Stimulated activated naive B cell treated with anti-CD40 and anti-IgM and Interleukin-4, amounts not matched to agents 10 μg/mL and 1 μg/mL and 100 μg/mL, for 72 hours (primary cell): ENCODE data around the gene SIL1.

Experiments
- ATAC-seq, 2 donors: fragments of 150-1000 bp; cut with Tn5 transposase; replicated peaks; 2 replicates each; pipeline ENCODE4 v1.10.0; 2021; ENCODE audit warnings: moderate library complexity in 1 of 2
- DNase-seq: peaks from one replicate; pipeline ENCODE4 v3.0.0; 2021
- H3K27ac Mint-ChIP-seq: one replicate; pipeline ENCODE4 v1.8.0; 2022; ENCODE audit warnings: mild to moderate bottlenecking, mixed read lengths
- H3K27me3 Mint-ChIP-seq, 2 donors: one replicate each; pipeline ENCODE4 v1.8.0; 2022; ENCODE audit warnings: mixed read lengths in 2 of 2
- H3K36me3 Mint-ChIP-seq, 2 donors: one replicate each; pipeline ENCODE4 v1.8.0; 2022; ENCODE audit warnings: mixed read lengths in 2 of 2, mild to moderate bottlenecking in 1 of 2
- H3K4me1 Mint-ChIP-seq, 2 donors: one replicate each; pipeline ENCODE4 v1.8.0; 2022; ENCODE audit warnings: mixed read lengths in 2 of 2, mild to moderate bottlenecking in 1 of 2
- H3K4me3 Mint-ChIP-seq, 2 donors: one replicate each; pipeline ENCODE4 v1.8.0; 2022; ENCODE audit warnings: mild to moderate bottlenecking in 2 of 2, mixed read lengths in 2 of 2, moderate library complexity in 1 of 2
- H3K9me3 Mint-ChIP-seq, 2 donors: one replicate each; pipeline ENCODE4 v1.8.0; 2022; ENCODE audit warnings: mixed read lengths in 2 of 2, mild to moderate bottlenecking in 1 of 2

Gene SIL1

DNA sequence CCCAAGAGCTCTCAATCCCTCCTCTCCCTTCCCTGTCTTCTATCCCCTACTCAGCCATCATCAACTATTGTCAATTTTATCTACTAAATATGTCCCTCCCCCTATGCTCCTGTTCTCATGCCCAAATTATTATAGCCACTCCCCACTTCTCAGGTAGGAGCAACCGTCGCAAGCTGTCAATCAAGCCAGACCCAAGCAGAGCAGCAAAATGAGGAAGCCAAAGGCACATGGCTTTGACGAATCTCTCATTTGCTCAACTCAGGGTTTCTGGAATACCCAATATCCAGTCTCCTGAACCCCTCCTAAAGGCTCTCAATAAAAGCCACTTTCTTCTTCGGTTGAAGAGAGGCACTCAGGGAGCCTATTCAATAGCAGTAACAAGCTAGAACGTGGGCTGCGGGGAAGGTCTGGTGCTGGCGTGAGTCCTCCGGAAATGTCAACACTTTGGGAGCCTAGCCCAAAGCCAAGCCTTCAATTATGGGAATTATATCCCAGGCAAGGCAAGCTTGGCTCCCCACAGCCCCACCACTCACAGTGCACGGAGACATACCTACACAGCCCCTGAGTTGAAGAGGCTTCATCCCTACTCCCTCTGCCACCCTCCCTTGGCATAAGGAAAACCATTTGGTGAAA lies 47.7 kb downstream of the SIL1 start:
- Mint-ChIP-seq H3K9me3 (no peaks in the 10 kb centered on the region), H3K27me3 (no peaks in the 10 kb centered on the region), H3K36me3 (peaks cover 2 to 4% of the 10 kb centered on the region in 2 donors), H3K27ac (no peak overlapping the region), H3K4me1 (peaks cover 16 to 40% of the 10 kb centered on the region in 2 donors), H3K4me3 (no peak overlapping the region)
- DNase-seq (no peak), ATAC-seq (no peak)

DNA sequence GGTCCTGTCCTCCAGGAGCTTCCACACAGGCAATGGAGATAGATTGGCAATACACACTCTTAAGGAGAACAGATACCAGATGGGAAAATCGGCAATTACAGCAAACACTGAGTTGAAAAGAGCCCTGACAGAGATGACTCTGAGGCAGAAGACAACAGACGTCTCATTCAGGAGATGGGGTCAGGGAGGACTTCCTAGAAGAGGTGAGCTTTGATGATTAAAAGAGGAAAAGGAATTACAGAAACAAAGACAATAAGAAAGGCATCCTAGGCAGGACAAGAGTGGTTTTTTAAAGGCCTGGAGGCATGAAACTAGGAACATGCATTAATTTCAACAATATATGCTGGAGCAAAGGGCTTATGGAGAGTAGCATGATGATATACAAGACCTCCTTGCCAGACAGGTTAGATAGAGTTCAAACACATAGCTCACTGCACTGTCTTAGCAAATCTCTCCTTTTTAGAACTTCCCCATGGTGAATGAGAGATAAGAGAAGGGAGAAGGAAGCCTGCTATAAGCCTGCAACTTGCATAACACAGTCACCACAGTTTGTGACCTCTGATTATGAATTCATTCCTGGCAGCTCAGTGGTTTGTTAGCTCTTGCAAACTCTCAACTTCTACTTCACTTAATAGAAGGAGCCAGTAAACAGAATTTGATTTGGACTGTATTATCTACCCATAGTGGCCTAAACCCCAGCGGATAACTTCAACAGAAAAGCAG lies 48.5 kb downstream of the SIL1 start:
- Mint-ChIP-seq H3K27me3 (no peaks in the 10 kb centered on the region), H3K4me1 (peaks cover 20 to 47% of the 10 kb centered on the region in 2 donors), H3K27ac (no peak overlapping the region), H3K36me3 (peaks cover 2 to 4% of the 10 kb centered on the region in 2 donors), H3K9me3 (no peaks in the 10 kb centered on the region), H3K4me3 (no peak overlapping the region)
- ATAC-seq (no peak), DNase-seq (no peak)

DNA sequence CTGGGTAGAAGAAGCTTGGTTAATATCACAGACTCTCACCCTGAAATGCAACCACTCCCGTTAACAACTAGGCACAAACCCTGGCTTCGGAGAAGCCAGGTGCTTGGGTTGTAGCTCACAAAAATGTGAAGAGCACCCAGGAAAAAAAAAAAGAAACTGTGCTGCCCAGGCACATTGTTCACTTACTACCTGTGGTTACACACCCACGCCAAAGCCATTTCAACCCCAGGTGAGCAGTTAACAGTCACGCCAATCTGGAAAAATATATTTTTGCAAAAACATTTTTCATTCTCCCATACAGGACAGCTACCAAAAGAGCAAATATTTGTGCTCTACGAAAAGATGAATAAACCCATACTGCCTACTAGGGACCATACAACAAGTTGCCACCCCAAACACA lies 49.2 kb downstream of the SIL1 start:
- Mint-ChIP-seq H3K27me3 (no peaks in the 10 kb centered on the region), H3K4me3 (no peak overlapping the region), H3K36me3 (peaks cover 4 to 7% of the 10 kb centered on the region in 2 donors), H3K4me1 (peaks cover 22 to 47% of the 10 kb centered on the region in 2 donors), H3K27ac (no peak overlapping the region), H3K9me3 (peaks cover 0 to 1% of the 10 kb centered on the region in 2 donors)
- DNase-seq (no peak), ATAC-seq (no peak)

- Mint-ChIP-seq H3K27ac (no peak overlapping the region), H3K27me3 (no peaks in the 10 kb centered on the region), H3K4me1 (peaks cover 22 to 47% of the 10 kb centered on the region in 2 donors), H3K9me3 (peaks cover 0 to 1% of the 10 kb centered on the region in 2 donors), H3K36me3 (peaks cover 4 to 8% of the 10 kb centered on the region in 2 donors), H3K4me3 (no peak overlapping the region)
- no peak for DNase-seq
- ATAC-seq, result no peak
These were observed 49.9 kb downstream of the SIL1 start for GRCh38 chr5:139148306-139148705.

- no peak for DNase-seq
- peak in 1 of 2 donors; percentile 6 for ATAC-seq
- peaks cover 4% of the 10 kb centered on the region in 2 donors for H3K36me3 Mint-ChIP-seq
- peaks cover 0 to 1% of the 10 kb centered on the region in 2 donors for H3K9me3 Mint-ChIP-seq
- peak overlapping the region; percentile 48 for H3K27ac Mint-ChIP-seq
- no peaks in the 10 kb centered on the region for H3K27me3 Mint-ChIP-seq
- no peak overlapping the region for H3K4me3 Mint-ChIP-seq
- peaks cover 24 to 50% of the 10 kb centered on the region in 2 donors for H3K4me1 Mint-ChIP-seq
These were observed 50.6 kb downstream of the SIL1 start for GRCh38 chr5:139147483-139148087.

DNA sequence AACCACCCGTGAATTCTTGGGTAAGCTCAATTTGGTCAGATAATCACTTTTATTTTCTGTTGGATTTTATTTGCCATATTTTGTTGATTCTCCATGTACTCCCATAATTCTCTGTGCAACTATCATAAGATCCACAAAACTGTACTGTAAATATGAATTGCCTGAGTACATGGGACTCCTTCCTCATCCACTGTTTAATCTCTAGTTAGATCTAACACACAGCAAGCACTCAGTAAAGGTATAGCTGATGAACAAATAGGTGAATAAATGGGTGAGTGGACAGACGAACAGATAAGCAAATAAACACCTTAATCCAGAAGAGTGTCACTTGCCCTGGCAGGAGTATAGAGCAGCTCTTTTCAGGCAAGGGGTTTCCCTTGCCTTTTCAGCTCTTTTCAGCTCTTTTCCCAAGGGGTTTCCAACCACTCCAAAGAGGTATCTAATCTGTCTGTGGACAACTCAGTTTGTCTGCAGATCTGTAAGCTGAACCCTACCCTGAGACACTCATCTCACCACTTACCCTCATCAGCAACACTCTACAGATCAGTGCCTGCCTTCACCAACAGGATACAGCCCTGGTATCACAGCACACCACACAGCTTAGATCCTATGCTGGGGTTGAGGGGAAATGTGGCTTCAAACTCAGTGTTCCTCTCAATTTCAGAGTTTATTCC lies 51.2 kb downstream of the SIL1 start:
- Mint-ChIP-seq H3K36me3 (peaks cover 4 to 6% of the 10 kb centered on the region in 2 donors), H3K4me1 (peaks cover 30 to 57% of the 10 kb centered on the region in 2 donors), H3K4me3 (no peak overlapping the region), H3K9me3 (peaks cover 0 to 3% of the 10 kb centered on the region in 2 donors), H3K27me3 (no peaks in the 10 kb centered on the region), H3K27ac (peak overlapping the region; percentile 59)
- ATAC-seq, result peak; percentile 78 to 86
- DNase-seq, result no peak

- H3K9me3 Mint-ChIP-seq, result peaks cover 0 to 3% of the 10 kb centered on the region in 2 donors
- ATAC-seq (peak; percentile 54 to 64), DNase-seq (no peak)
- H3K27me3 Mint-ChIP-seq, result no peaks in the 10 kb centered on the region
- peak overlapping the region; percentile 87 for H3K27ac Mint-ChIP-seq
- H3K4me3 Mint-ChIP-seq, result peak overlapping the region; percentile 25 to 55
- H3K4me1 Mint-ChIP-seq, result peaks cover 44 to 60% of the 10 kb centered on the region in 2 donors
- peaks cover 6 to 10% of the 10 kb centered on the region in 2 donors for H3K36me3 Mint-ChIP-seq
These were observed 56.5 kb downstream of the SIL1 start for GRCh38 chr5:139141446-139142204.

GRCh38 chr5:139140591-139141071 lies 57.5 kb downstream of the SIL1 start:
- H3K27me3 Mint-ChIP-seq, result no peaks in the 10 kb centered on the region

DNA sequence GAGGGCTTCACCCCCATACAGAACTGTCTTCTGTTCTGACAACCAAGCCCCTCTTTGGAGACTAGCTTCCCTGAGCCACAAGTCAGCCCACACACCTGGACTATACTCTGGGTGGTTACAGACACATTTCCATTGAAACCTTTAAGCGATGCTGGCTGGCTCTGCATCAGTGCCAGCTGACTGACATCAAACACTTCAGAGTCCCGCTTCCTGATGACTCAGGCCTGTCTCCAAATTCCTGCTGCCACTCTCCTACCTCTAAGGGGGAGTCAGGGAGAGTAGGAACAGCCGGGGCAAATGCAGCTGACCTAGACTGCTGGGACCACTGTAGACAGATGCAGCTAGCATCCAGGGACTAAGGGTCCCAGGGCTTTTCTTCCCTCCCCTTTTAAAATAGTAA lies 59.4 kb downstream of the SIL1 start:
- peak; percentile 73 to 75 for ATAC-seq
- Mint-ChIP-seq H3K4me1 (peaks cover 39 to 51% of the 10 kb centered on the region in 2 donors), H3K4me3 (peak overlapping the region; percentile 25 to 48), H3K36me3 (peaks cover 10 to 11% of the 10 kb centered on the region in 2 donors), H3K27ac (peak overlapping the region; percentile 25), H3K9me3 (peaks cover 0 to 2% of the 10 kb centered on the region in 2 donors), H3K27me3 (no peaks in the 10 kb centered on the region)
- DNase-seq, result peak; percentile 5

More at GRCh38 chr5:139140591-139141071, 57.5 kb downstream of the SIL1 start:
- H3K4me3 Mint-ChIP-seq, result peak overlapping the region in 1 of 2 donors; percentile 14
- DNase-seq, result peak; percentile 1
- peak; percentile 53 to 58 for ATAC-seq
- H3K27ac Mint-ChIP-seq, result peak overlapping the region; percentile 51
- H3K9me3 Mint-ChIP-seq, result peaks cover 0 to 3% of the 10 kb centered on the region in 2 donors
- peaks cover 44 to 59% of the 10 kb centered on the region in 2 donors for H3K4me1 Mint-ChIP-seq
- H3K36me3 Mint-ChIP-seq, result peaks cover 10 to 14% of the 10 kb centered on the region in 2 donors

DNA sequence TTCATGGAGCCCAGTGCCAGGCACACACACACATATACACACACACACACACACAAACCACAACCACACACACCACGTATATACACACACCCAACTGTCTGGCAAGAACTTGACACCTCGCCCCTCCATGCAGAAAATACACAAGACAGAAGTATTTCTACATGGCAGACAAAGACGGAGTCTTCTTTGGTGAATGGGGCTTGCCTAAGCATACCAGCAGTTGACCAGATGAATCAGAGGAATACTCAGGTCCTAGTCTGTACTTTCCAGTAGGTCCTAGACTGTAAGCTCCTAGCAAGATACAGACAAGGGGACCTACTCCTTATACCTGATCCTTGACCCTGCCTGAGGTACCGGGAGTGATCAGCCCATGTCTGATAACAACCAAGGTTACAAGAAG lies 60.1 kb downstream of the SIL1 start:
- peaks cover 10 to 11% of the 10 kb centered on the region in 2 donors for H3K36me3 Mint-ChIP-seq
- H3K4me3 Mint-ChIP-seq, result no peak overlapping the region
- peaks cover 39 to 55% of the 10 kb centered on the region in 2 donors for H3K4me1 Mint-ChIP-seq
- H3K27ac Mint-ChIP-seq, result no peak overlapping the region
- peaks cover 0 to 2% of the 10 kb centered on the region in 2 donors for H3K9me3 Mint-ChIP-seq
- DNase-seq (no peak), ATAC-seq (no peak)
- no peaks in the 10 kb centered on the region for H3K27me3 Mint-ChIP-seq

DNA sequence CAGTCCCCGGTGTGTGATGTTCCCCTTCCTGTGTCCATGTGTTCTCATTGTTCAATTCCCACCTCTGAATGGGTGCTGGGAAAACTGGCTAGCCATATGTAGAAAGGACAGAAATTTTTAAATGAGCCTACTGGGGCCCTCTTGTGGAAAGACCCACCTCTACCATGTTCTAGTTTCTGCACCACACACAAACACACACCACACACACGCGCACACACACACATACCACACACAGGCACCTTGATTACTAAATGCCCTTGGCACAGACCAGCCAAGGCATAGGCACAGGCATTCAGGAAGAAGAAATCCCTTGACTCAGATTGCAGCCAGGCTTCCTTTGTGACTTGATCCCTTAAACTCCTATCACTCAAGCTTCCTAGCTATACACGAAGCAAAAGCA lies 60.5 kb downstream of the SIL1 start:
- Mint-ChIP-seq H3K27ac (no peak overlapping the region), H3K27me3 (no peaks in the 10 kb centered on the region), H3K36me3 (peaks cover 10 to 11% of the 10 kb centered on the region in 2 donors), H3K9me3 (peaks cover 0 to 2% of the 10 kb centered on the region in 2 donors), H3K4me1 (peaks cover 39 to 57% of the 10 kb centered on the region in 2 donors), H3K4me3 (no peak overlapping the region)
- ATAC-seq, result no peak
- no peak for DNase-seq

- no peak for ATAC-seq
- peak overlapping the region; percentile 37 for H3K27ac Mint-ChIP-seq
- peaks cover 30 to 49% of the 10 kb centered on the region in 2 donors for H3K4me1 Mint-ChIP-seq
These were observed 63.3 kb downstream of the SIL1 start for GRCh38 chr5:139134906-139135305.

DNA sequence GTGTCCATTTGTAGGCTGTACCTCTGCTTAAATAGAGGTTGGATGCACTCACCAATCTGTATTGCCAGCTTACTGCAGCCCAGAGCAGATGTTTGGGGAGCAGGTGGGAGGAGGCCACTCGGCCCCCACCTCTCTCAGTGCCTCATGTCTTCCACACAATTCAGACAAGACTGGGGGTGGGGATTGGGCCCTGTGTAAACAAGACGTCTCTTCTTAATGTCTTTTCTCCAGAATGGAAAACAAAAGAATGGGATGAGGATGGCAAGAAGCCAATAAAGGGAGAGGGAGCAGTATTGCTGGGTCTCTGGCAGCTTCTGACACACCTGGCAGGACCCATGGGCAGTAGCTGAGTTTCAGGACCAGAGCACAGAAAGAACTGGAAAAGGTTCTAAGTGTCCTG lies 64.9 kb downstream of the SIL1 start:
- Mint-ChIP-seq H3K9me3 (no peaks in the 10 kb centered on the region), H3K36me3 (peaks cover 8 to 10% of the 10 kb centered on the region in 2 donors), H3K27me3 (no peaks in the 10 kb centered on the region), H3K27ac (peak overlapping the region; percentile 15), H3K4me3 (no peak overlapping the region), H3K4me1 (peaks cover 18 to 36% of the 10 kb centered on the region in 2 donors)
- ATAC-seq, result no peak
- no peak for DNase-seq

More at GRCh38 chr5:139134906-139135305, 63.3 kb downstream of the SIL1 start:
- DNase-seq, result no peak
- H3K27me3 Mint-ChIP-seq, result no peaks in the 10 kb centered on the region
- H3K9me3 Mint-ChIP-seq, result no peaks in the 10 kb centered on the region
- peaks cover 8 to 10% of the 10 kb centered on the region in 2 donors for H3K36me3 Mint-ChIP-seq
- no peak overlapping the region for H3K4me3 Mint-ChIP-seq
